ENCODE results near the gene CHPT1. TPM values are rescaled to one million over a fixed set of nuclear protein-coding genes. Genes with fewer than 3 reads are reported as not detected.
A peak's percentile ranks its signal among the peaks of the same experiment; 100 is the strongest.

The CHPT1 gene
- total RNA-seq, 1 donor = 24.6 TPM

- H3K36me3 ChIP-seq (ENCODE audit: insufficient read depth, low read length) = no peaks in the 10 kb centered on the region
- DNase-seq (ENCODE audit: insufficient read length, low spot score, missing footprints) = no peak
- peaks cover 38% of the 10 kb centered on the region for H3K79me2 ChIP-seq (ENCODE audit: insufficient read depth, low read length)
- no peak for TF ChIP-seq CTCF (IDR thresholded peaks at IDR 0.05; ENCODE audit: extremely low read depth, low read depth, low read length)
- no peak overlapping the region for H3K4me2 ChIP-seq (ENCODE audit: insufficient read depth, low read length)
- H3K4me3 ChIP-seq (ENCODE audit: insufficient read depth, low read length) = no peak overlapping the region
- no peak overlapping the region for H3K27ac ChIP-seq (ENCODE audit: low read depth, low read length)
- peaks cover 4% of the 10 kb centered on the region for H3K4me1 ChIP-seq (ENCODE audit: insufficient read depth, low read length)
- H3K27me3 ChIP-seq (ENCODE audit: insufficient read depth, low read length) = no peaks in the 10 kb centered on the region
- H2AFZ ChIP-seq (ENCODE audit: low read length) = no peak overlapping the region
- no peaks in the 10 kb centered on the region for H3K9me3 ChIP-seq (ENCODE audit: low read depth, low read length)
- H4K20me1 ChIP-seq (ENCODE audit: insufficient read depth, low read length) = no peaks in the 10 kb centered on the region
Measured at GRCh38 chr12:101713930-101714329, 16.5 kb downstream of the CHPT1 start.

GRCh38 chr12:101714877-101715444 lies 17.5 kb downstream of the CHPT1 start:
- H3K4me1 ChIP-seq (ENCODE audit: insufficient read depth, low read length) = peaks cover 10% of the 10 kb centered on the region
- no peak overlapping the region for H2AFZ ChIP-seq (ENCODE audit: low read length)
- no peak overlapping the region for H3K27ac ChIP-seq (ENCODE audit: low read depth, low read length)
- peaks cover 31% of the 10 kb centered on the region for H3K79me2 ChIP-seq (ENCODE audit: insufficient read depth, low read length)
- no peaks in the 10 kb centered on the region for H3K36me3 ChIP-seq (ENCODE audit: insufficient read depth, low read length)
- H4K20me1 ChIP-seq (ENCODE audit: insufficient read depth, low read length) = no peaks in the 10 kb centered on the region
- H3K4me2 ChIP-seq (ENCODE audit: insufficient read depth, low read length) = no peak overlapping the region
- no peak overlapping the region for H3K4me3 ChIP-seq (ENCODE audit: insufficient read depth, low read length)
- no peak for DNase-seq (ENCODE audit: insufficient read length, low spot score, missing footprints)
- no peaks in the 10 kb centered on the region for H3K27me3 ChIP-seq (ENCODE audit: insufficient read depth, low read length)
- TF ChIP-seq CTCF (IDR thresholded peaks at IDR 0.05; ENCODE audit: extremely low read depth, low read depth, low read length) = no peak
- no peaks in the 10 kb centered on the region for H3K9me3 ChIP-seq (ENCODE audit: low read depth, low read length)

GRCh38 chr12:101719566-101719965 lies 22.1 kb downstream of the CHPT1 start:
- Histone ChIP-seq H3K4me1 (ENCODE audit: insufficient read depth, low read length) (peaks cover 7% of the 10 kb centered on the region), H3K79me2 (ENCODE audit: insufficient read depth, low read length) (peaks cover 6% of the 10 kb centered on the region), H3K4me2 (ENCODE audit: insufficient read depth, low read length) (no peak overlapping the region), H3K27me3 (ENCODE audit: insufficient read depth, low read length) (no peaks in the 10 kb centered on the region), H4K20me1 (ENCODE audit: insufficient read depth, low read length) (no peaks in the 10 kb centered on the region), H3K9me3 (ENCODE audit: low read depth, low read length) (no peaks in the 10 kb centered on the region), H3K4me3 (ENCODE audit: insufficient read depth, low read length) (no peak overlapping the region), H2AFZ (ENCODE audit: low read length) (no peak overlapping the region), H3K27ac (ENCODE audit: low read depth, low read length) (no peak overlapping the region), H3K36me3 (ENCODE audit: insufficient read depth, low read length) (peaks cover 5% of the 10 kb centered on the region)
- TF ChIP-seq CTCF (IDR thresholded peaks at IDR 0.05; ENCODE audit: extremely low read depth, low read depth, low read length) = no peak
- DNase-seq (ENCODE audit: insufficient read length, low spot score, missing footprints) = peak; percentile 83

GRCh38 chr12:101720118-101720517 lies 22.7 kb downstream of the CHPT1 start:
- no peak for TF ChIP-seq CTCF (IDR thresholded peaks at IDR 0.05; ENCODE audit: extremely low read depth, low read depth, low read length)
- no peak for DNase-seq (ENCODE audit: insufficient read length, low spot score, missing footprints)
- H3K4me1 ChIP-seq (ENCODE audit: insufficient read depth, low read length) = peaks cover 7% of the 10 kb centered on the region

More at GRCh38 chr12:101720118-101720517, 22.7 kb downstream of the CHPT1 start:
- H3K27ac ChIP-seq (ENCODE audit: low read depth, low read length) = no peak overlapping the region
- H4K20me1 ChIP-seq (ENCODE audit: insufficient read depth, low read length) = no peaks in the 10 kb centered on the region
- H3K4me3 ChIP-seq (ENCODE audit: insufficient read depth, low read length) = no peak overlapping the region
- H3K4me2 ChIP-seq (ENCODE audit: insufficient read depth, low read length) = no peak overlapping the region
- no peaks in the 10 kb centered on the region for H3K9me3 ChIP-seq (ENCODE audit: low read depth, low read length)
- H3K36me3 ChIP-seq (ENCODE audit: insufficient read depth, low read length) = peaks cover 5% of the 10 kb centered on the region
- no peak overlapping the region for H2AFZ ChIP-seq (ENCODE audit: low read length)
- no peaks in the 10 kb centered on the region for H3K27me3 ChIP-seq (ENCODE audit: insufficient read depth, low read length)
- peaks cover 3% of the 10 kb centered on the region for H3K79me2 ChIP-seq (ENCODE audit: insufficient read depth, low read length)

All from osteoblast (primary cell).